Astrocyte of the cerebellum (primary cell): ENCODE measurements around the gene PRKCE.

ENCODE experiments used
- DNase-seq: peaks from one replicate; pipeline ENCODE4 v3.0.0-alpha.2; 2011; ENCODE audit warnings: low read depth
- H3K4me3 ChIP-seq: 2 replicates; pipeline ENCODE4 v1.5.1; 2011; ENCODE audit warnings: mild to moderate bottlenecking, low read depth, low read length, moderate library complexity
- in situ Hi-C: cut with HindIII; loops from 2 replicates; pipeline ENCODE4 v1.10.0; 2017; ENCODE audit warnings: low sequenced_read_pairs
- TF ChIP-seq, protein P1 (sequence below): IDR thresholded peaks from 2 replicates; pipeline ENCODE4 v1.5.1; 2012; ENCODE audit warnings: low read length, low read depth, moderate library complexity, mild to moderate bottlenecking; ENCODE audit errors: missing control alignments

PRKCE gene

DNA sequence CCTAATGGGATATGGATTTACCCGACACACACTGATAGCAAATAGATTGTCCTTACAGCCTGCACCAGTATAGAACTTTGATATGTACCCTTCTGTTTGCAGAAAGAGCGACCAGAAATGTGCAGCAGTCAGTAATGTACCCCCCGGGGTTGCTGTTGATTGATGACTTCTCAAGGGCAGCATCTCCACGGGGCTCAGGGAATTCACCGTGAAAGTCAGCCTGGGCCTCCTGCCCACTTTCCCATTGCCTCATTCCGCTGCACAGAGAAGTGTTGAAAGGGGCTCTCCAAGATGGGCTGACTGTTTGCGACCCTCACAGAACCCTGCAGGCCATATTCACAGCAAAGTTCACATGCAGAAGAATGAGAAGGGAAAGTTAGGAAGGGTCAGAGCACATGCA is 241.3 kb downstream of the PRKCE start:
- in situ Hi-C loops = no loop called here
- TF ChIP-seq, protein P1, sequence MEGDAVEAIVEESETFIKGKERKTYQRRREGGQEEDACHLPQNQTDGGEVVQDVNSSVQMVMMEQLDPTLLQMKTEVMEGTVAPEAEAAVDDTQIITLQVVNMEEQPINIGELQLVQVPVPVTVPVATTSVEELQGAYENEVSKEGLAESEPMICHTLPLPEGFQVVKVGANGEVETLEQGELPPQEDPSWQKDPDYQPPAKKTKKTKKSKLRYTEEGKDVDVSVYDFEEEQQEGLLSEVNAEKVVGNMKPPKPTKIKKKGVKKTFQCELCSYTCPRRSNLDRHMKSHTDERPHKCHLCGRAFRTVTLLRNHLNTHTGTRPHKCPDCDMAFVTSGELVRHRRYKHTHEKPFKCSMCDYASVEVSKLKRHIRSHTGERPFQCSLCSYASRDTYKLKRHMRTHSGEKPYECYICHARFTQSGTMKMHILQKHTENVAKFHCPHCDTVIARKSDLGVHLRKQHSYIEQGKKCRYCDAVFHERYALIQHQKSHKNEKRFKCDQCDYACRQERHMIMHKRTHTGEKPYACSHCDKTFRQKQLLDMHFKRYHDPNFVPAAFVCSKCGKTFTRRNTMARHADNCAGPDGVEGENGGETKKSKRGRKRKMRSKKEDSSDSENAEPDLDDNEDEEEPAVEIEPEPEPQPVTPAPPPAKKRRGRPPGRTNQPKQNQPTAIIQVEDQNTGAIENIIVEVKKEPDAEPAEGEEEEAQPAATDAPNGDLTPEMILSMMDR = no peak
- no peak overlapping the region for H3K4me3 ChIP-seq
- DNase-seq = peak; percentile 75

DNA sequence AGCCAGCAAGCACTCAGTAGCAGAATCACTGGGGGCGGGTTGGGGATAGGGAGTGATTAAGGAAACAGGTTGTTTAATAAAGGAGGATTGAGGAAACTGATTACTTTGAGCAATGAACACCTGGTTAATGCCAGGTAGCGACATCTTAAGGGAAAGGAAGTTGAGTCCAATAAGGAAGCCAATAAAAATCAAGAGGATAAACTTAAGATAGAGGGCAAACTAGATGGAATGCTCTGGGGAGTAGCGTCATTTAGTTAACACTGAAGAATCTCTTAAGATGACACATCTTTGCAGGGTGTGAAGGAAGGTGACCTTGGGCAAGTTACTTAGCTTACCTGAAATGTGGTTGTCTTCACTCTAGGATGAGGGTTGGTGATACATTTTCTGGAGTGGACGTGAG is 242.7 kb downstream of the PRKCE start:
- TF ChIP-seq, protein P1 = no peak
- no peak for DNase-seq
- in situ Hi-C loops = no loop called here
- no peak overlapping the region for H3K4me3 ChIP-seq

DNA sequence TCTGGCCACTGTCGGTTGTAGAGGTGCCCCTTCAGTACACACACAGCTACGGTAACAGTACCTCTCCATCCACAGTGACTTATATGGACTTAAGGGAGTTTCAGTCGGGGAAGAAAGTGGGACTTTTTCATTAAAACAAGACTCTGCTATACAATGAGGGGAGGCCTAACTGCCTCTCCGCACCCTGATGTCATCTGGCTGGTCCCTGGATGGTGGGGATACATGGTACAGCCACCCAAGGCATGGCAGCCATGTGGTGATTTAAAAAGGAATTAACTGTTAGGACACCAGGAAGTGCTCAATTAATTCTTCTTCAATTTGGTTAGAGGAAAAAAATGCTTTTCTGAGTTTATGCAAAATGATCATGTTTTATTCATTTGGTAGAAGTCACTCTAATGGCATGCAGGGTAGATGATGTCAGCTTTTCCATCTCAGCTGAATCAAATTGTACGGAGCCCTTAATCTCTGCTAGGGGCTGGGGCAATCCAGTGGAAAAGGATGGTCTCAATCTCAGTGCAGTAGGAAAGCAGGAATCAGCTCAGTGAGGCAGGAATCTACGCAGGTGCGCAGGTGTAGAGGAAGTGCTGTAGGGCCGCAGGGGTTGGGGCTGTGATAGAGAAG is 243.9 kb downstream of the PRKCE start:
- H3K4me3 ChIP-seq = no peak overlapping the region
- no peak for DNase-seq
- in situ Hi-C loops = no loop called here
- TF ChIP-seq, protein P1 = no peak

DNA sequence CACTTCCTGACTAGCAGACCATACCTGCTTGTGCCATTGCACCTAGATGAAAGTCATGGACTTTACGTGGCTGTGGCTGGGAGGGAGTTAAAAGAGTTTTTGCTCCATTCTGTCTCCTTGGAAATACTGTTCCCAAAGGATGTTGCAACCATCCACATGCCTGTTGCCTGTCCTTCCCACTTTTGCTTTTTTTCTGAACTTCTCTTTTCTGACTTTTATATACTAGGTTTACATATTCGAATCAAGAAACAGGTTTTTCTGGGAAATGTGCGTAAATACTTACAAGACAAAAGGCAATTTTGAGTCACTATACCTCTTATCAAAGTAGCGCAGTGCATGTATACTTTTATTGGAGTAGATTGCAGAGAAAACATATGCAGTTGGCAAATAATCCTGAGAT is 244.8 kb downstream of the PRKCE start:
- no peak for DNase-seq
- in situ Hi-C loops = no loop called here
- TF ChIP-seq, protein P1 = no peak
- H3K4me3 ChIP-seq = no peak overlapping the region

DNA sequence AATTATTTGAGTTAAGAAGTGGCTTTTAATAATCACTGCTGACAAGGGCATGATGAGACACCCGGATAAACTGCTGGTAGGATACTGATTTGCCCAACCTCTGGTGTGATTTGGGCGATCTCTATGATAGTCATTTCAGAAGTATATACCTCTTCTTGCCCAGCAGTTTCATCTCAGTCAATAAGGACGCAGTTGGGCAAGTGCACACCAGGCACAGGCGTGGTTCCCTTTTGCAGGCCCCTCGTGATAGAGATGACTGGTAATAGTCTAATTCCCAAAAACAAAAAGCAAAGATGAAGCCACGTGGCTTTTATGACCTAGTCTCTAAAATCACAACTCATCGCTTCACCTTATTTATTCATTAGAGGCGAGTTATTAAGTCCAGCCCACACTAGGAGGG is 246.4 kb downstream of the PRKCE start:
- TF ChIP-seq, protein P1 = no peak
- in situ Hi-C loops = no loop called here
- DNase-seq = no peak
- H3K4me3 ChIP-seq = no peak overlapping the region

DNA sequence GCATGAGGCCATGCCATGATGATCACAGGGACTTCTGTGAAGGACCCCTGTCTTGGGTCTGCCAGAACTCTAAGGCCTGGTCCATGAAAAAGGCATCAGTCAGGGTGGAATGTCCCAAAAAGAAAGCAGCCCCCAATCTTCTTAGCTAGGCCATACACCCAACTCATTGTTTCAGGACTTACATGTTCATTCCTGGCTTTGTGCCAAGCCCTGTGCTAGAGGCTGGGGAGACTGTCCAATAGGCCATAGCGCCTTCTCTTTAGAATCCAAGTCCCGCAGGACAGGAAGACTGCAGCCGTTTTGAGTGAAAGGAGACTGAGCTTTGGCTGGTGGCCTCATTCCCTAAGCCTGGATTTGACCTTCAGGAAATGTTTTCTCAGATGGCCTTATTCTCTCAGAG is 247.3 kb downstream of the PRKCE start:
- no peak for DNase-seq
- no peak overlapping the region for H3K4me3 ChIP-seq
- in situ Hi-C loops = no loop called here
- TF ChIP-seq, protein P1 = no peak
